HEK293 (cell line): ENCODE data around the gene ERO1B.

Source experiments
- CTCF ChIP-seq: fragments of 450-650 bp; formaldehyde crosslinking; IDR thresholded peaks from 2 replicates; pipeline ENCODE4 v1.5.1; 2016; ENCODE audit warnings: missing biosample characterization, missing genetic modification characterization
- GLI4 ChIP-seq: fragments of 450-650 bp; formaldehyde crosslinking; IDR thresholded peaks from 2 replicates; pipeline ENCODE4 v1.5.1; 2016; ENCODE audit warnings: missing biosample characterization, missing genetic modification characterization
- HOXA7 ChIP-seq: sonication (generic); formaldehyde crosslinking; IDR thresholded peaks from 2 replicates; pipeline ENCODE4 v1.8.1; 2022; ENCODE audit warnings: missing genetic modification reagents, borderline replicate concordance
- RBAK ChIP-seq: fragments of 450-650 bp; formaldehyde crosslinking; IDR thresholded peaks from 2 replicates; pipeline ENCODE4 v1.5.1; 2016; ENCODE audit warnings: missing biosample characterization, missing genetic modification characterization
- REST ChIP-seq: fragments of 450-650 bp; formaldehyde crosslinking; IDR thresholded peaks from 2 replicates; pipeline ENCODE4 v1.5.1; 2016; ENCODE audit warnings: missing biosample characterization, missing genetic modification characterization
- ZBTB17 ChIP-seq: fragments of 450-650 bp; formaldehyde crosslinking; IDR thresholded peaks from 2 replicates; pipeline ENCODE4 v1.5.1; 2016; ENCODE audit warnings: missing biosample characterization, missing genetic modification characterization
- ZNF148 ChIP-seq: fragments of 450-650 bp; formaldehyde crosslinking; IDR thresholded peaks from 2 replicates; pipeline ENCODE4 v1.5.0; 2017; ENCODE audit warnings: missing biosample characterization, missing genetic modification characterization, borderline replicate concordance
- ZNF157 ChIP-seq: fragments of 450-650 bp; formaldehyde crosslinking; IDR thresholded peaks from 2 replicates; pipeline ENCODE4 v1.5.1; 2016; ENCODE audit warnings: missing biosample characterization, missing genetic modification characterization
- ZNF223 ChIP-seq: fragments of 450-650 bp; formaldehyde crosslinking; IDR thresholded peaks from 2 replicates; pipeline ENCODE4 v1.5.1; 2016; ENCODE audit warnings: missing biosample characterization, missing genetic modification characterization
- ZNF24 ChIP-seq: fragments of 450-650 bp; formaldehyde crosslinking; IDR thresholded peaks from 2 replicates; pipeline ENCODE4 v1.5.1; 2016; ENCODE audit warnings: missing biosample characterization, missing genetic modification characterization
- ZNF302 ChIP-seq: fragments of 450-650 bp; formaldehyde crosslinking; IDR thresholded peaks from 2 replicates; pipeline ENCODE4 v1.5.1; 2016; ENCODE audit warnings: missing biosample characterization, missing genetic modification characterization, low read depth
- ZNF398 ChIP-seq: fragments of 450-650 bp; formaldehyde crosslinking; IDR thresholded peaks from 2 replicates; pipeline ENCODE4 v1.5.1; 2017; ENCODE audit warnings: missing biosample characterization, missing genetic modification characterization

GRCh38 chr1:236185687-236186086 is 96.1 kb downstream of the ERO1B start:
- TF ChIP-seq GLI4 (tag by site-specific recombination): no peak
- TF ChIP-seq HOXA7 (CRISPR knock-in tag): no peak
- TF ChIP-seq ZNF223 (tag by site-specific recombination): no peak
- no peak for TF ChIP-seq ZNF24 (tag by site-specific recombination)
- no peak for TF ChIP-seq REST
- TF ChIP-seq ZNF302: no peak
- no peak for TF ChIP-seq RBAK
- no peak for TF ChIP-seq ZNF398 (tag by site-specific recombination)
- TF ChIP-seq CTCF (tag by site-specific recombination): no peak
- TF ChIP-seq ZNF148 (tag by site-specific recombination): no peak
- TF ChIP-seq ZNF157 (tag by site-specific recombination): no peak
- no peak for TF ChIP-seq ZBTB17 (tag by site-specific recombination)
